H1 (cell line): ENCODE measurements around the gene MRPL47. TPM values are rescaled to one million over a fixed set of nuclear protein-coding genes. Genes with fewer than 3 reads are reported as not detected.

ENCODE experiments used
- CTCF ChIA-PET: fragments of 300-600 bp; sonication (Branson Sonifier 250); formaldehyde crosslinking; loops from one replicate; lab custom pipeline; 2021; ENCODE audit not compliant: partially characterized antibody; lab: Charles Lee
- POLR2A ChIA-PET: fragments of 300-600 bp; sonication (Branson Sonifier 250); formaldehyde crosslinking; loops from one replicate; lab custom pipeline; 2021; ENCODE audit warnings: inconsistent platforms; ENCODE audit not compliant: partially characterized antibody; lab: Charles Lee
- DNase-seq, 2 experiments: peaks; one replicate each; pipeline versions ENCODE4 v3.0.0 to v3.0.0-alpha.2; 2010 to 2022; ENCODE audit warnings: low spot score in 2 of 2, low read depth in 1 of 2, mixed read lengths in 1 of 2
- FAIRE-seq: peaks from 2 replicates; lab custom pipeline; 2011; peaks lifted over from hg19 to GRCh38; lab: Jason Lieb, UNC
- H2AFZ ChIP-seq: 2 replicates; pipeline ENCODE4 v1.8.1; 2012; ENCODE audit warnings: low read length, inconsistent platforms
- H2AK5ac ChIP-seq: 2 replicates; pipeline ENCODE4 v1.6.1; 2013; ENCODE audit warnings: low read depth, low read length
- H2BK120ac ChIP-seq: replicated peaks from 2 replicates; pipeline ENCODE3; 2013; ENCODE audit warnings: low read depth, low read length, inconsistent platforms
- H2BK12ac ChIP-seq: 2 replicates; pipeline ENCODE4 v1.6.1; 2013; ENCODE audit warnings: low read depth, low read length
- H2BK15ac ChIP-seq: 2 replicates; pipeline ENCODE4 v1.6.1; 2013; ENCODE audit warnings: low read length
- H2BK20ac ChIP-seq: 2 replicates; pipeline ENCODE4 v1.6.1; 2013; ENCODE audit warnings: low read length
- H2BK5ac ChIP-seq: 2 replicates; pipeline ENCODE4 v1.6.1; 2013; ENCODE audit warnings: low read depth, low read length
- H3K14ac ChIP-seq: 2 replicates; pipeline ENCODE4 v1.6.1; 2013; ENCODE audit warnings: inconsistent platforms; ENCODE audit not compliant: insufficient read length
- H3K18ac ChIP-seq: 2 replicates; pipeline ENCODE4 v1.6.1; 2013; ENCODE audit warnings: low read length; ENCODE audit errors: extremely low read depth
- H3K23ac ChIP-seq: 2 replicates; pipeline ENCODE4 v1.6.1; 2013; ENCODE audit warnings: inconsistent platforms; ENCODE audit not compliant: insufficient read length
- H3K23me2 ChIP-seq: 2 replicates; pipeline ENCODE4 v1.6.1; 2013; ENCODE audit warnings: low read depth, low read length
- H3K27ac ChIP-seq: 2 replicates; pipeline ENCODE4 v1.6.1; 2011; ENCODE audit warnings: low read depth, low read length, inconsistent platforms
- H3K27me3 ChIP-seq, 4 experiments: replicated peaks in 1 of 4; 1 replicate in 1 of 4; 2 replicates in 3 of 4; pipeline versions ENCODE4 v1.6.1 to v1.8.1; 2011 to 2013; ENCODE audit warnings: low read length in 3 of 4, mild to moderate bottlenecking in 3 of 4, inconsistent platforms in 2 of 4, mixed read lengths in 2 of 4, moderate library complexity in 1 of 4; ENCODE audit not compliant: control insufficient read depth in 3 of 4, insufficient read depth in 3 of 4; ENCODE audit errors: extremely low read depth in 1 of 4
- H3K36me3 ChIP-seq, 4 experiments: 2 replicates each; pipeline versions ENCODE4 v1.6.1 to v1.8.1; 2011 to 2013; ENCODE audit warnings: mild to moderate bottlenecking in 4 of 4, low read length in 3 of 4, moderate library complexity in 2 of 4, control low read depth in 1 of 4, inconsistent platforms in 1 of 4; ENCODE audit not compliant: insufficient read depth in 4 of 4, control insufficient read depth in 2 of 4
- H3K4ac ChIP-seq: replicated peaks from 2 replicates; pipeline ENCODE3; 2013; ENCODE audit warnings: low read length, low read depth, mixed read lengths, inconsistent platforms; ENCODE audit not compliant: insufficient read length
- H3K4me1 ChIP-seq, 4 experiments: replicated peaks in 1 of 4; 1 replicate in 1 of 4; 2 replicates in 3 of 4; pipeline versions ENCODE4 v1.6.1 to v1.8.1; 2011 to 2013; ENCODE audit warnings: low read length in 3 of 4, inconsistent platforms in 2 of 4, mixed read lengths in 1 of 4; ENCODE audit not compliant: insufficient read depth in 4 of 4, control insufficient read depth in 3 of 4
- H3K4me2 ChIP-seq, 2 experiments: 2 replicates each; pipeline versions ENCODE4 v1.6.1 to v1.8.1; 2011 to 2013; ENCODE audit warnings: low read depth in 2 of 2, low read length in 2 of 2, control low read depth in 1 of 2, inconsistent platforms in 1 of 2, mild to moderate bottlenecking in 1 of 2; ENCODE audit not compliant: insufficient read depth in 1 of 2
- H3K4me3 ChIP-seq, 4 experiments: fragments of 200-600, 300-600 bp in 1 of 4; sonication (generic), shearing (Covaris generic), sonication (Bioruptor Twin) in 1 of 4; 2 replicates each; pipeline versions ENCODE4 v1.5.1 to v1.8.1; 2011 to 2016; ENCODE audit warnings: low read length in 4 of 4, low read depth in 3 of 4, control low read depth in 2 of 4, inconsistent platforms in 2 of 4, mild to moderate bottlenecking in 2 of 4, mixed read lengths in 1 of 4, moderate library complexity in 1 of 4; ENCODE audit not compliant: insufficient read depth in 2 of 4; ENCODE audit errors: extremely low read depth in 1 of 4
- H3K56ac ChIP-seq: replicated peaks from 2 replicates; pipeline ENCODE3; 2013; ENCODE audit warnings: low read depth, mild to moderate bottlenecking, mixed read lengths, low read length, inconsistent platforms; ENCODE audit not compliant: insufficient read length
- H3K79me1 ChIP-seq: 2 replicates; pipeline ENCODE4 v1.6.1; 2013; ENCODE audit warnings: low read depth, low read length, control low read depth
- H3K79me2 ChIP-seq, 2 experiments: 2 replicates each; pipeline versions ENCODE4 v1.6.1 to v1.8.1; 2012 to 2013; ENCODE audit warnings: low read length in 2 of 2, mild to moderate bottlenecking in 2 of 2, inconsistent platforms in 1 of 2; ENCODE audit not compliant: insufficient read depth in 2 of 2, control insufficient read depth in 1 of 2
- H3K9ac ChIP-seq, 4 experiments: replicated peaks in 1 of 4; 1 replicate in 1 of 4; 2 replicates in 3 of 4; pipeline versions ENCODE4 v1.6.1 to v1.8.1; 2011 to 2013; ENCODE audit warnings: low read depth in 3 of 4, low read length in 3 of 4, control low read depth in 2 of 4, mild to moderate bottlenecking in 2 of 4, moderate library complexity in 2 of 4, inconsistent platforms in 1 of 4; ENCODE audit errors: extremely low read depth in 1 of 4
- H3K9me3 ChIP-seq, 2 experiments: 2 replicates each; pipeline versions ENCODE4 v1.6.1 to v1.8.1; 2012 to 2013; ENCODE audit warnings: mild to moderate bottlenecking in 2 of 2, moderate library complexity in 2 of 2, control low read depth in 1 of 2, inconsistent platforms in 1 of 2, low read depth in 1 of 2, low read length in 1 of 2, mixed read lengths in 1 of 2; ENCODE audit not compliant: insufficient read depth in 2 of 2
- H4K20me1 ChIP-seq, 2 experiments: replicated peaks in 1 of 2; 2 replicates each; pipeline versions ENCODE3 to v1.8.1; 2011 to 2013; ENCODE audit warnings: inconsistent platforms in 2 of 2, low read length in 2 of 2, mild to moderate bottlenecking in 1 of 2; ENCODE audit not compliant: insufficient read depth in 2 of 2, control insufficient read depth in 1 of 2
- H4K5ac ChIP-seq: 2 replicates; pipeline ENCODE4 v1.6.1; 2013; ENCODE audit warnings: low read length, low read depth, mixed read lengths, inconsistent platforms; ENCODE audit not compliant: insufficient read length
- H4K8ac ChIP-seq: 2 replicates; pipeline ENCODE4 v1.8.0; 2013; ENCODE audit warnings: mild to moderate bottlenecking, moderate library complexity, low read length, inconsistent platforms; ENCODE audit not compliant: insufficient read depth; ENCODE audit errors: extremely low read depth
- H4K91ac ChIP-seq: replicated peaks from 2 replicates; pipeline ENCODE3; 2013; ENCODE audit warnings: low read length, mixed read lengths, inconsistent platforms; ENCODE audit not compliant: insufficient read length
- ATF2 ChIP-seq: IDR thresholded peaks from 2 replicates; pipeline ENCODE4 v1.6.1; 2012; ENCODE audit warnings: low read length, inconsistent platforms
- CTBP2 ChIP-seq: IDR thresholded peaks from 2 replicates; pipeline ENCODE4 v1.7.0; 2011; ENCODE audit warnings: borderline replicate concordance, mild to moderate bottlenecking, moderate library complexity, mixed read lengths, low read length; ENCODE audit not compliant: insufficient read depth, insufficient read length
- EP300 ChIP-seq, 2 experiments: IDR thresholded peaks; 1 replicate in 1 of 2; 2 replicates in 1 of 2; pipeline ENCODE4 v1.6.1; 2011 to 2012; ENCODE audit warnings: low read depth in 2 of 2, low read length in 2 of 2, mild to moderate bottlenecking in 2 of 2, borderline replicate concordance in 1 of 2, inconsistent platforms in 1 of 2, moderate library complexity in 1 of 2
- KDM1A ChIP-seq: fragments of 200-600, 300-600 bp; sonication (generic); IDR thresholded peaks from 2 replicates; pipeline ENCODE4 v1.7.1; 2016; ENCODE audit warnings: mild to moderate bottlenecking, low read length, borderline replicate concordance
- KDM4A ChIP-seq: IDR thresholded peaks from one replicate; pipeline ENCODE4 v1.7.1; 2012; ENCODE audit warnings: low read depth, mild to moderate bottlenecking, moderate library complexity, low read length, inconsistent platforms; ENCODE audit not compliant: severe bottlenecking
- NANOG ChIP-seq: IDR thresholded peaks from 2 replicates; pipeline ENCODE4 v1.6.1; 2011; ENCODE audit warnings: low read length, low read depth, mild to moderate bottlenecking, inconsistent platforms; ENCODE audit not compliant: insufficient read depth, poor library complexity, severe bottlenecking
- SP1 ChIP-seq: IDR thresholded peaks from 2 replicates; pipeline ENCODE4 v1.6.1; 2011; ENCODE audit warnings: low read depth, low read length
- SP2 ChIP-seq: IDR thresholded peaks from 2 replicates; pipeline ENCODE4 v1.6.1; 2012; ENCODE audit warnings: mild to moderate bottlenecking, low read length, inconsistent platforms
- SUZ12 ChIP-seq: fragments of 200-600 bp; sonication (generic); IDR thresholded peaks from 2 replicates; pipeline ENCODE4 v1.6.1; 2012; ENCODE audit warnings: mild to moderate bottlenecking, inconsistent platforms, low read length, moderate library complexity, mixed read lengths
- TBP ChIP-seq: IDR thresholded peaks from 2 replicates; pipeline ENCODE4 v1.6.1; 2011; ENCODE audit warnings: low read depth, low read length, improper control_type of control experiment
- TCF12 ChIP-seq: IDR thresholded peaks from 2 replicates; pipeline ENCODE4 v1.6.1; 2011; ENCODE audit warnings: low read depth, mild to moderate bottlenecking, low read length
- TEAD4 ChIP-seq: IDR thresholded peaks from 2 replicates; pipeline ENCODE4 v1.6.1; 2012; ENCODE audit warnings: low read depth, low read length, inconsistent platforms, mixed read lengths
- whole genome bisulfite sequencing, 2 experiments: shearing (Covaris generic) in 1 of 2; methylation state at CpG; one replicate each; pipeline versions ENCODE4 v1.1.6 to v1.1.7; 2013 to 2015; ENCODE audit warnings: low lambda C conversion rate in 2 of 2, mixed read lengths in 2 of 2, inconsistent platforms in 1 of 2, low coverage in 1 of 2, missing lambda C conversion rate in 1 of 2; ENCODE audit not compliant: insufficient replicate concordance in 2 of 2, insufficient coverage in 1 of 2, insufficient read length in 1 of 2; ENCODE audit errors: extremely low coverage in 1 of 2, missing lambda C conversion rate in 1 of 2; 5-methylcytosine and 5-hydroxymethylcytosine counted together
- polyA plus RNA-seq, 7 experiments: library from polyadenylated mRNA; depleted of rRNA in 3 of 7; stranded (reverse) in 5 of 7; unstranded in 2 of 7; fragments of >200 nt in 5 of 7; fragments of 200-250 nt in 2 of 7; gene quantifications; 1 replicate in 5 of 7; 2 replicates in 1 of 7; 4 replicates in 1 of 7; pipeline versions ENCODE4 v1.2.1 to v1.2.3, GENCODE V29; 2011 to 2013; ENCODE audit warnings: missing spikeins in 2 of 7, mixed read lengths in 2 of 7
- total RNA-seq: library from RNA; stranded (reverse); fragmentation: NEBNext Ultra II Directional; extraction: Animal tissue kit (Norgen Biotek cat#: 25700); gene quantifications from 2 replicates; pipeline ENCODE4 v1.2.1, GENCODE V29; 2021

Gene MRPL47
- total and polyA plus RNA-seq, 2 of the 8 experiments (the other 6 are each of a cell fraction or from before 2014, with no cell fraction given) = 26.1 to 76.6 TPM

DNA sequence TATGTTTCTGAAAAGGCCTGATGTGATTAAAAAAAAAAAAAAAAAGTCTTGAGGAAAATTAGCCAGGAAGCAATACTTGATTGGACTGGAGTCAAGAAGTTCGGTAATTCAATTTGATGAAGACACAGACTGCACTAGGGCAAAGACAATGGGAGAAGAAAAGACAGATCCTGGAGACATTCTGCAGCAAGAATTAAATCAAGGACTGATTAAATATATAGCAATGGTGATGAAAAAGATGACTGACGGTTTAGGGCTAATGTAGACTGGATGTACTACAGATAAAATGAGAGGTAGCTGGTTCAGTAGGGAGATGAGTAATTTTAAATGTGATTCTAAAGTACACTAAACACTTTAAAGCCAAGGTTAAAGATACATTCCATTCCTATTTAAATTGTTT is 13.8 kb downstream of the MRPL47 start:
- no peak overlapping the region for H3K23ac ChIP-seq
- no peak for TF ChIP-seq SP2
- no peak for TF ChIP-seq NANOG
- no peak for TF ChIP-seq KDM4A
- TF ChIP-seq TEAD4 = no peak
- no peak for TF ChIP-seq SP1
- TF ChIP-seq TCF12 = no peak
- no peak for TF ChIP-seq SUZ12
- no peak for TF ChIP-seq TBP
- TF ChIP-seq ATF2 = no peak
- TF ChIP-seq KDM1A = no peak
- no peak for TF ChIP-seq CTBP2
- TF ChIP-seq EP300 (IDR thresholded peaks at IDR 0.05; ENCODE audit: borderline replicate concordance in 1 of 2, low read depth in 2 of 2, low read length in 2 of 2) = no peak

More for the DNA sequence above, 13.8 kb downstream of the MRPL47 start:
- Histone ChIP-seq H3K27ac (no peak overlapping the region), H2BK120ac (no peak overlapping the region), H4K91ac (no peak overlapping the region), H2BK5ac (no peak overlapping the region), H2BK15ac (no peak overlapping the region), H2AFZ (no peak overlapping the region), H3K56ac (no peak overlapping the region), H3K14ac (no peak overlapping the region), H3K9me3 (no peaks in the 10 kb centered on the region), H3K4me3 (no peak overlapping the region), H2BK20ac (no peak overlapping the region), H4K8ac (no peak overlapping the region), H3K23me2 (no peaks in the 10 kb centered on the region), H3K27me3 (no peaks in the 10 kb centered on the region), H4K20me1 (peaks cover 0 to 2% of the 10 kb centered on the region in 2 experiments), H3K79me2 (no peaks in the 10 kb centered on the region; a peak in 1 of 4 replicates), H3K4me1 (no peaks in the 10 kb centered on the region), H3K36me3 (peaks cover 7 to 89% (median 53%) of the 10 kb centered on the region in 4 experiments), H3K4ac (no peak overlapping the region), H2AK5ac (no peak overlapping the region), H3K9ac (no peak overlapping the region), H2BK12ac (no peak overlapping the region), H3K4me2 (no peak overlapping the region), H3K18ac (no peak overlapping the region), H3K79me1 (no peaks in the 10 kb centered on the region), H4K5ac (no peak overlapping the region)
- FAIRE-seq (no peak), DNase-seq (no peak)
- 98% methylated on average over 2 of the region's 2 CpGs; no CpG with 5 or more reads in 1 of the 2 experiments for WGBS, 2 experiments
- CTCF ChIA-PET = interaction anchor here (1.2 to 1.7 kb wide), 3 partner anchors 8 to 14 kb away, joined by 3 to 6 read pairs (median 3); partner anchors contain the start of gene NDUFB5
- POLR2A ChIA-PET = interaction anchor here (1.3 to 2.0 kb wide), 5 partner anchors 12 to 62 kb away, joined by 4 to 7 read pairs (median 6); partner anchors contain the start of genes ACTL6A, MRPL47, NDUFB5 and USP13
